ENCODE results near the gene TRRAP. TPM values are rescaled to one million over a fixed set of nuclear protein-coding genes. Genes with fewer than 3 reads are reported as not detected.

Gene TRRAP
- total and polyA plus RNA-seq, 2 of the 8 experiments (the other 6 are each of a cell fraction or from before 2014, with no cell fraction given), result 21.7 to 48.6 TPM

DNA sequence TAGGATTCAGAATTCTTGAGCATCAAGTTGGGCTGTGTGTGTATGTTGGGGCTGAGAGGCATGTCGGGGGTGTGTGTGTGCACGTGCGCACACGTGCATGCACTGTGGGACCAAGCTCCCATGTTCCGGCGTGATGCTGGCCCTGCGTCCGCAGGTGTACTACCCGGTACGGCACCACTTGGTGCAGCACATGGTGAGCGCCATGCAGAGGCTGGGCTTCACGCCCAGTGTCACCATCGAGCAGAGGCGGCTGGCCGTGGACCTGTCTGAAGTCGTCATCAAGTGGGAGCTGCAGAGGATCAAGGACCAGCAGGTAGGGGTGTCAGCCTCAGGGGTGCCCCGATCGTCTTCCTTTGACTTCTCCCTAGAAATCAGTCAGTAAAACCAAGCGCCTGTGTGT is 77.7 kb downstream of the TRRAP start:
- H3K9me3 ChIP-seq (ENCODE audit: insufficient read depth in 2 of 2, low read depth in 1 of 2, low read length in 1 of 2), result no peaks in the 10 kb centered on the region
- H3K4ac ChIP-seq (replicated peaks; ENCODE audit: insufficient read length, low read depth, low read length), result no peak overlapping the region
- H3K23me2 ChIP-seq (ENCODE audit: low read depth, low read length), result no peaks in the 10 kb centered on the region
- H3K18ac ChIP-seq (ENCODE audit: extremely low read depth, low read length), result no peak overlapping the region
- no peak overlapping the region for H2AFZ ChIP-seq (ENCODE audit: low read length)
- H2BK12ac ChIP-seq (ENCODE audit: low read depth, low read length), result no peak overlapping the region
- H2BK20ac ChIP-seq (ENCODE audit: low read length), result no peak overlapping the region
- DNase-seq (ENCODE audit: low read depth in 1 of 2, low spot score in 2 of 2), result no peak
- H3K14ac ChIP-seq (ENCODE audit: insufficient read length), result no peak overlapping the region
- H3K4me3 ChIP-seq (ENCODE audit: extremely low read depth in 1 of 4, insufficient read depth in 2 of 4, low read depth in 3 of 4, low read length in 4 of 4), result no peak overlapping the region
- no peak overlapping the region for H3K9ac ChIP-seq (replicated peaks in 1 of 4; ENCODE audit: extremely low read depth in 1 of 4, low read depth in 3 of 4, low read length in 3 of 4)
- H3K79me2 ChIP-seq (ENCODE audit: control insufficient read depth in 1 of 2, insufficient read depth in 2 of 2, low read length in 2 of 2), result no peaks in the 10 kb centered on the region
- no peak overlapping the region for H3K23ac ChIP-seq (ENCODE audit: insufficient read length)
- WGBS, 2 experiments (ENCODE audit: extremely low coverage in 1 of 2, insufficient coverage in 1 of 2, insufficient read length in 1 of 2, insufficient replicate concordance in 2 of 2, low coverage in 1 of 2, low lambda C conversion rate in 2 of 2, missing lambda C conversion rate in 1 of 2), result 96% methylated on average over 19 of the region's 19 CpGs; no CpG with 5 or more reads in 1 of the 2 experiments
- H3K79me1 ChIP-seq (ENCODE audit: low read depth, low read length), result no peaks in the 10 kb centered on the region
- H2BK120ac ChIP-seq (replicated peaks; ENCODE audit: low read depth, low read length), result no peak overlapping the region
- CTCF ChIA-PET (ENCODE audit: partially characterized antibody), result no interaction called here
- H3K4me2 ChIP-seq (ENCODE audit: insufficient read depth in 1 of 2, low read depth in 2 of 2, low read length in 2 of 2), result no peak overlapping the region
- no peak for FAIRE-seq
- H2BK5ac ChIP-seq (ENCODE audit: low read depth, low read length), result no peak overlapping the region
- no peak overlapping the region for H4K91ac ChIP-seq (replicated peaks; ENCODE audit: insufficient read length, low read length)
- no peak overlapping the region for H3K56ac ChIP-seq (replicated peaks; ENCODE audit: insufficient read length, low read depth, low read length)
- no peak overlapping the region for H3K27ac ChIP-seq (ENCODE audit: low read depth, low read length)
- no peak overlapping the region for H2BK15ac ChIP-seq (ENCODE audit: low read length)
- no peak overlapping the region for H4K8ac ChIP-seq (ENCODE audit: extremely low read depth, insufficient read depth, low read length)
- no peaks in the 10 kb centered on the region for H3K4me1 ChIP-seq (replicated peaks in 1 of 4; ENCODE audit: control insufficient read depth in 3 of 4, insufficient read depth in 4 of 4, low read length in 3 of 4)
- H4K5ac ChIP-seq (ENCODE audit: insufficient read length, low read depth, low read length), result no peak overlapping the region
- no peaks in the 10 kb centered on the region for H3K27me3 ChIP-seq (replicated peaks in 1 of 4; ENCODE audit: control insufficient read depth in 3 of 4, extremely low read depth in 1 of 4, insufficient read depth in 3 of 4, low read length in 3 of 4)
- POLR2A ChIA-PET (ENCODE audit: partially characterized antibody), result no interaction called here
- peaks cover 32 to 88% (median 64%) of the 10 kb centered on the region in 4 experiments for H3K36me3 ChIP-seq (ENCODE audit: control insufficient read depth in 2 of 4, insufficient read depth in 4 of 4, low read length in 3 of 4)
- H4K20me1 ChIP-seq (replicated peaks in 1 of 2; ENCODE audit: control insufficient read depth in 1 of 2, insufficient read depth in 2 of 2, low read length in 2 of 2), result peaks cover 5 to 10% of the 10 kb centered on the region in 2 experiments
- H2AK5ac ChIP-seq (ENCODE audit: low read depth, low read length), result no peak overlapping the region
- TF ChIP-seq YY1 (IDR thresholded peaks at IDR 0.05; ENCODE audit: low read depth, low read length) (no peak), FOSL1 (IDR thresholded peaks at IDR 0.05; ENCODE audit: insufficient read depth, low read depth, low read length) (no peak), SP4 (IDR thresholded peaks at IDR 0.05; ENCODE audit: low read length) (no peak), TAF7 (optimal IDR thresholded peaks at IDR 0.05; ENCODE audit: borderline replicate concordance, low read depth, low read length) (no peak), TEAD4 (IDR thresholded peaks at IDR 0.05; ENCODE audit: low read depth, low read length) (no peak), SAP30 (IDR thresholded peaks at IDR 0.05; ENCODE audit: insufficient read depth, insufficient replicate concordance, low read length) (no peak), RXRA (IDR thresholded peaks at IDR 0.05; ENCODE audit: insufficient read depth, low read depth, low read length) (no peak), JUN (IDR thresholded peaks at IDR 0.05; ENCODE audit: low read depth, low read length) (no peak), SUZ12 (IDR thresholded peaks at IDR 0.05; ENCODE audit: low read length) (no peak), RFX5 (IDR thresholded peaks at IDR 0.05; ENCODE audit: borderline replicate concordance, low read depth, low read length) (no peak), NANOG (IDR thresholded peaks at IDR 0.05; ENCODE audit: insufficient read depth, low read depth, low read length, poor library complexity, severe bottlenecking) (no peak), SRF (IDR thresholded peaks at IDR 0.05; ENCODE audit: low read depth, low read length) (no peak)
- TF ChIP-seq, protein P1, sequence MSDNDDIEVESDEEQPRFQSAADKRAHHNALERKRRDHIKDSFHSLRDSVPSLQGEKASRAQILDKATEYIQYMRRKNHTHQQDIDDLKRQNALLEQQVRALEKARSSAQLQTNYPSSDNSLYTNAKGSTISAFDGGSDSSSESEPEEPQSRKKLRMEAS (IDR thresholded peaks at IDR 0.05), result no peak
- TF ChIP-seq, protein P2, sequence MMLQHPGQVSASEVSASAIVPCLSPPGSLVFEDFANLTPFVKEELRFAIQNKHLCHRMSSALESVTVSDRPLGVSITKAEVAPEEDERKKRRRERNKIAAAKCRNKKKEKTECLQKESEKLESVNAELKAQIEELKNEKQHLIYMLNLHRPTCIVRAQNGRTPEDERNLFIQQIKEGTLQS (IDR thresholded peaks at IDR 0.05; ENCODE audit: insufficient read depth, low read depth, low read length), result no peak

Data from H1 (cell line).